GM12864 (cell line): Measurements from ENCODE around the gene DNAJA4.

Source experiments
- DNase-seq: peaks from one replicate; pipeline ENCODE4 v3.0.0-alpha.2; 2011; ENCODE audit warnings: low read depth
- H3K4me3 ChIP-seq: 2 replicates; pipeline ENCODE4 v1.5.1; 2011; ENCODE audit warnings: mild to moderate bottlenecking, low read depth, low read length, control low read depth
- CTCF ChIP-seq: IDR thresholded peaks from 2 replicates; pipeline ENCODE4 v1.5.1; 2011; ENCODE audit warnings: low read depth, mild to moderate bottlenecking, moderate library complexity, low read length, control low read depth, inconsistent platforms; ENCODE audit errors: missing control alignments

DNAJA4 gene

GRCh38 chr15:78265137-78265460 is 737 bp downstream of the DNAJA4 start:
- no peak for TF ChIP-seq CTCF
- peak overlapping the region; percentile 79 for H3K4me3 ChIP-seq
- DNase-seq = no peak

GRCh38 chr15:78265752-78266224 is 1.4 kb downstream of the DNAJA4 start:
- no peak for TF ChIP-seq CTCF
- no peak overlapping the region for H3K4me3 ChIP-seq
- DNase-seq = no peak

GRCh38 chr15:78266229-78266628 is 1.9 kb downstream of the DNAJA4 start:
- no peak for DNase-seq
- H3K4me3 ChIP-seq = no peak overlapping the region
- no peak for TF ChIP-seq CTCF

GRCh38 chr15:78266806-78267205 is 2.4 kb downstream of the DNAJA4 start:
- no peak for DNase-seq
- TF ChIP-seq CTCF = no peak
- H3K4me3 ChIP-seq = no peak overlapping the region

- no peak for TF ChIP-seq CTCF
- no peak overlapping the region for H3K4me3 ChIP-seq
- no peak for DNase-seq
Observed at GRCh38 chr15:78272316-78272715, 8.0 kb downstream of the DNAJA4 start.

GRCh38 chr15:78272776-78273175 is 8.4 kb downstream of the DNAJA4 start:
- no peak for TF ChIP-seq CTCF
- H3K4me3 ChIP-seq = no peak overlapping the region
- DNase-seq = no peak

- no peak overlapping the region for H3K4me3 ChIP-seq
- no peak for DNase-seq
- TF ChIP-seq CTCF = no peak
Observed at GRCh38 chr15:78274994-78275393, 10.6 kb downstream of the DNAJA4 start.
